ENCODE results near the gene STXBP5L.
"Not testable (repeated sequence)": the region's sequence is repeated elsewhere in the genome, so short reads cannot be mapped to it uniquely, and the experiment has no call there.

STXBP5L gene

DNA sequence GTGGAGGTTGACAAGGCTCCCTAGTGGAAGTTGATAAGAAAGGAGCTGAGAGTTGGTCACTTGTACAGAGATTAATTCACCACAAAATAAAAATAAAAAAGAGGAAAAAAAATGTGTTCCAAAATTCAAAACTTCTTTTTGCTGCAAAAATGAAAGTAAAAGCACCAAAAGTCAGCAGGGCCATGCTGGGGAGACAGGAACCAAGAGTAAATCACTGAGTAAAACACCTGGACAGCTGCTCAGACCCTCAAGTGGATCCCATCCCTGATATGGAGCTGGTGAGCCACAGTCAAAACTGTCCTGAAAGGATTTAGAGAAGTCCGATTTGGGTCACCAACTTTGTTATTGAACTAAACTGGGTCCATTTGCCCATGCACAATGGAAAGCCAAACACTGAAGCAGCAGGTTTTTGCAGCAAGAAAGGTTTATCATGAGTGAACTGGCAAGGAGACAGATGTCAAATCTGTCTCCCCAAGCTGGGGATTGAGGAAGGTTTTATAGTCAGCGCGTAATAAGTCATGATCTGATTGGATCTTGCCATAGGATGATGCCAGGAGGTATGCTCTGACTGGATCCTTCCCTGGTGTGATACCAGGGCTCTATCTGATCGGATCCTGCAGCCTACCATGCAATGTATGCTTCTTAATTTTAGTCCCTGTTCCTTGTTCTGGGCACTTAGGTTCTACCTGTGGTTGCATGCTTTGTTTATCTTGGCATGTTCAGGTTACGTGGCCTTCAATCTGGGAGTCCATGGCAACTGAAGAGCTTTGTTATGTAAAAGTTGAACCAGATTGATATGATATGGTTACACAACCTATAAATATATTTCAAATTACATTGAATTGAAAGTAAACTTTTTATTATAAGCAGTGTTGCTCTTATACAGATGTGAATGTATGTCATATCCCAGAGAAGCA is 324.6 kb downstream of the STXBP5L start:
- DNase-seq: no peak

DNA sequence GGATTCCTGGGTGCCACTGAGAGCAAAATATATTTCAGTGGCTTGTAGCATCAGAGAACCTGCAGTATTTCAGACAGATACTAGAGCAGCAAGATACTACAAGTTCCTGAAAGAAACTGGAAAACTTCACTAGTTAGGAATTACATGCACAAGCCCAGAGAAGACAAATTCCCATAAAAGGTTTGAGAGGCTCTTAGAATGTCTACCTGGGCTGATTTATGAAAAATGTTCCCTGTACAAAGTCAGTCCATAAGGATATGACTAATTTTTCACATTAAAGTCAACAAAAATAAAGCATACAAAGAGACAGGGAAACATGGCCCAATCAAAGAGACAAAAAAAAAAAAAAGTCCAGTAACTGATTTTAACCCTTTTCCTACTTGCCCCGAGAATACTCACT is 335.2 kb downstream of the STXBP5L start:
- no peak for DNase-seq

DNA sequence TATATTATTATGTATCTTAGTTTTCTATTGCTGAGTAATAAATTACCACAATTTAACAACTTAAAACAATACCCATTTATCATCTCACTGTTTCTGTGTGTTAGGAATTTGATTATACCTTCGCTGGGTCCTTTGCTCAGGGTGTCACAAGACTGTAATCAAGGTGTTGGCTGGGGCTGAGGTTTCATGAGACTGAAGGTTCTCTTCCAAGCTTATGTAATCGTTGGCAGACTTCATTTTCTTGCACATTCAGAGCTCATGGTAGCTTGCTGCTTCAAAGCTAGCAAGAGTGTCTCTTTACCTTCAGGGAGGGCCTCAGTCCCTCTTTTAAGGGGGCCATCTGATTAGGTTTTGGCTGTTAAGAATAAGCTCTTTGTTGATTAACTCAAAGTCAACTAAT is 344.7 kb downstream of the STXBP5L start:
- DNase-seq: no peak

DNA sequence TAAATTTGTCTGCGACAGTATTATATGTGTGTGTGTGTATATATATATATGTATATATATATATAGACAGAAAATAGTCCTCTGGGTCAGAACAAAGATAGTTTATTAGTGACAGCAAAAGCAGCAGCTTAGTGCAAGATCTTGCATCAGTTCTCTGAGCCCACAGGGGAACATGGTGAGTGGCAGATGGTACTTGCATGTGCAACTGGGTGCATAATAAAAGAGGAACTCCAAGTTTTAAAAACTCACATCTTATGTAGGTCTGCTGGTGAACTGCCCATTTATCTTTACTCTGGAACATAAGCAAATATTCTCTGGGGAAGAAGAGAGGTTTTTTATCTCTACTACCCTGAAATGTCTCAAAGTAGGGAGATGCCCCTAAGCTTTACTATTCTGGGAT is 361.4 kb downstream of the STXBP5L start:
- no peak for DNase-seq

DNA sequence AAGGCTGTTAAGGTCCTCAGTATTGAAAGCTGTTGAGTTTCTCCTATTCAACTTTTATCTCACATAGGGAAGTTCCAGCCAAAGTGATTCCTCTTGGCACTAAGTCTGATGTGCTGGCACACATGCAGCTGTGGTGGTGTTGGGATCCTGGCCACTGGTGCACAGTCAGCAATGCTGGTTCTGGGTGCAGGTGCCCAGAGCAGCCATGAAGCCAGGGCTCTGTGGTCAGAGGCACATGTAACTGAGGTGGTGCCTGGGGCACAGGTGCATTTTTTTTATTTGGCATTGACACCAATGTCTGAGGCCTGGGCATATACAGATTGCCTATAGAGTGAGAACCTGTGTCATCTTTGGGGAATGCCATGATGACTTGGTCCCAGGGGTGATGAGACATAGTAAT is 366.4 kb downstream of the STXBP5L start:
- no peak for DNase-seq

DNA sequence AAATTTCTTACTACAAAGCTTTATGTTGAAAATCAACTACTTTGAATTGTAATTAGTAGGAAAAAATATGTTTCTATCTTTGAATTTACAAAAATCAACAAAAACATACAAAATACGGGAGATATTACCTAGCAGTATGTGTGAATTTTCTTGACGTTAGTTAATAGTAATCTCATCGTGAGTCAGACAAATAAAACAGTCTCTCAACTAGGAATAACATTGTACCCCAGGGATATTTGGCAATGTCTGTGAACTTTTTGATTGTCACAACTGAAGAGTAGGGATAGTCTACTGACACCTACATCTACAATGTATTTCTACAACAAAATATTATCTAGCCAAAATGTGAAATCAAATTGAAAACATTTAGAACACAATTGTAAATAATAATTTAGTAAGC is 387.4 kb downstream of the STXBP5L start:
- DNase-seq: no peak

DNA sequence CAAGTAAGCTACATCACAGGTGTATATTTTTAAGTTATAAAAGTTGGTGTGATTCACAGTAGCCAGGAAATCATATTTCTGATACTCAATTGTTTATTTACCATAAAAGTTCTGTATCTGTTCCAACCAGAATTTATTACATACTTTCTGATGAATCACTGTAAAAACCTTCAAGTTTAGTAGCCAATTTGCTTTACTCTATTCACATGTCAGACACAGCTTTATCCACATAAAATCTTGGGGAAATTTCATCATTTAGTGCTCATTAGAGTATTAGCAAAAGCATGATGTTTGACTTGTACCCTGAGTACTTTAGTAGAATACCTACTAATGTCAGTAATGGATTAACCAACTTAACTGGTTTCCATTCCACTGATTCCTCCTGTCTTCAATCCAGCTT is 388.0 kb downstream of the STXBP5L start:
- no peak for DNase-seq

DNA sequence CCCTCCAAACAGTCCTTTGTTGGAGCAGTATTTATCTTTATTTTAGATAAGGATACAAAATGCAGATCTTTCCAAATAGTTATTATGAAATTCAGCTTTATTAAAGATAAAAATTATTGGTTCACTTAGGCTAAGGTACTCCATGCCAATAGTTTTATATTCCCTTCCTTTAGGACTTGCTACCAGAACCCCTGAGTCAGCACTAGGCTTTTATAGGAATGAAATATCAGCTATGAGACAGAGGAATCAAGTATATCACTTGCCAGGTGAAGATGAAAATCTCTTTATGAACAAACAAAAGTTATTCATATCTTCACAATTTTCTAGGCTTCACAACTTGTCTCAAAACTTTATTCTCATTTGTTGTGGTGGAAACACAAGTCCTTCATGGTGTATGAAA is 416.3 kb downstream of the STXBP5L start:
- no peak for DNase-seq

DNA sequence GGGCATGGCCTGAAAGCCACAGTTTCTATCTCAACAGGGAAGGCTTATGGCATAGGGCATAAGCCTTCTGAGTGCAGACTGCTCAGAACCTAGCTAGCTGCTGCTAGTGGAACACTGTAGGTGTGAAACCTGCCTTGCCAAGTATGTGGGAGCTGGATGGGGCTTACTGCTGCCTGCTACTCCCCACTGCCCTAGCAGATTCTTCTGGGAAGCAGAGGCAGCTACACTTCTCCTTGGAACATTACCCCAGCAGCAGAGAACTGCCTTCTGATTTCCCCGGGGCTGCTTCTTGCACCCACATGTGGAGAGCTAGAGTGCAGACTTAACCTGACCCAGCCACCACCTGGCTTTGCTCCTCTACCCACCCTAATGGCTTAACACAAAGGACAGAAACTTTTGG is 422.1 kb downstream of the STXBP5L start:
- no peak for DNase-seq

DNA sequence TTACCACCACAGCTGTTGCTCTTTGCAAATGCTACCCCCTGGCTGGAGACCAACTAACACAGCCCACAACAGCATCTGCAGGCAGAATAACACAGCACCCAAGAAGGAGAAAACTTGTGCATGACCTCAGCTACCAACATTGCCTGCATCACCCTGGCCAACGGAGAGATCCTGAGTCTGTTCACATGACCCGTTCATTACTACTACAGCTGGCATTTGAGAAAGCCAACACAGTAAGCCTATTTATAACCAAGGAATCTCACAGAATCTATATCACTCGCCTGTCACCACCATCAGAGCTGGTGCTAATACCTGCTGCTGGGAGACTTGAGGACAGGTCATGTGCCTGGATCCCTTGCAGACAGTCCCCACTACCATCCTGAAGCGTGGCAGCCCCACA is 422.6 kb downstream of the STXBP5L start:
- no peak for DNase-seq

DNA sequence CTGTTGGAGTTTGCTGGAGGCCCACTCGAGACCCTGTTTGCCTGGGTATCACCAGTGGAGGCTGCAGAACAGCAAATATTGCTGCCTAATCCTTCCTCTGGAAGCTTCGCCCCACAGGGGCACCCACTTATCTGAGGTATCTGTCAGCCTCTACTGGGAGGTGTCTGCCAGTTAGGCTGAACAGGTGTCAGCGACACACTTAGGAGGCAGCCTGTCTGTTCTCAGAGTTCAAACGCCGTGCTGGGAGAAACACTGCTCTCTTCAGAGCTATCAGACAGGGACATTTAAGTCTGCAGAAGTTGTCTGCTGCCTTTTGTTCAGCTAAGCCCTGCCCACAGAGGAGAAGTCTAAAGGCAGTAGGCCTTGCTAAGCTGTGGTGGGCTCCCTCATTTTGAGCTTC is 448.0 kb downstream of the STXBP5L start:
- not testable (repeated sequence) for DNase-seq

DNA sequence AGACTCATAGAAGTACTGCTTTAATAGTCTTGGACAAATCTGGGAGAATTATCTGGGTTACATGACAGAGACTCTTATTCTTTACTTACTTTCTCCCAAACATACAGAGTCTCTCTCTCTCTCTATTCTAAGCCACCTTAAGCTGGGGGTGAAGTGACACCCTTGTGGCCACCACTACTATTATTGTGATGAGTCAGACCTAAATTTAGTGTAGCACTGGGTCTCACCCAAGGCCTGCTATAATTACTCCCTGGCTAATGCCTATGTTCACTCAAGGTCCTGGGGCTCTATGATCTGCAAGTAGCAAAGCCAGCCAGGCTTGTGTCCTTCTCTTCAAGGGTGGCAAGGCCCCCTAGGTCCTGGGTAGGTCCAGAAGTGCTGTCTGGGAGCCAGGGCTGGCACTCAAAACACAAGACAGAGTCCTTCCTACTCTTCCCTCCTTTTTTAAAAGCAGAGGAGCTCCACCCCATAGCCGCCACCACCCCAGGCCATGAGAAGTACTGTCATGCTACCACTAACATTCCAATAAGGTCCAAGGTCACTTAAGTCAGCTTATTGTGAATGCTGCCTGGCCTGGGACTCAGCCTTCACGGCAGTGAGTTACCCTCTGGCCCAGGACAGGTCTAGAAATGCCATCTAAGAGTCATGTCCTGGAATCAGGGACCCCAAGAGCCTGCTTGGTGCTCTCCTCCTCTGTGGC is 454.2 kb downstream of the STXBP5L start:
- no peak for DNase-seq

DNA sequence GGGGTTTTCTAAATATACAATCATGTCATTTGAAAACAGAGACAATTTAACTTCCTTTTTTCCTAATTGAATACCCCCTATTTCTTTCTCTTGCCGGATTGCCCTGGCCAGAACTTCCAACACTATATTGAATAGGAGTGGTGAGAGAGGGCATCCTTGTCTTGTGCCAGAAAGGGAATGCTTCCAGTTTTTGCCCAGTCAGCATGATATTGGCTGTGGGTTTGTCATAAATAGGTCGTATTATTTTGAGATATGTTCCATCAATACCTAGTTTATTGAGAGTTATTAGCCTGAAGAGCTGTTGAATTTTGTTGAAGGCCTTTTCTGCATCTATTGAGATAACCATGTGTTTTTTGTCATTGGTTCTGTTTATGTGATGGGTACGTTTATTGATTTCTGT is 480.3 kb downstream of the STXBP5L start:
- not testable (repeated sequence) for DNase-seq

DNA sequence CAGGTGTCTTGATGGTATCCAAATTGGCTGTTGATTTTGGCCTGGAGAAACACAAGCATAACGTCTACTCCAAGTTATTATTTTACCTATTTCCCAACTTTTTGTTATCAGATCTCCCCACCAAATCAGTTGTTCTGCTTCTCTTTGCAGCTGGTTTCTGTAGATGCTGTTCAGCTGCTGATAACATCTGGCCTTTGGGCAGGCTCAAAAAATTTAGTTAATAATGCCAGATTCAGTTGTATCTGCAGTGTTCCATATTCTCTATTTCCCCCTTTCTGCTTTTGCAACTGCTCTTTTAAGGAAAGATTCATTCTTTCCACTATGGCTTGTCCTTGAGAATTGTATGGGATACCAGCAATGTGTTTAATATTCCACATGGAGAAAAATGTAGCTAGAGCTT is 488.0 kb downstream of the STXBP5L start:
- not testable (repeated sequence) for DNase-seq

DNA sequence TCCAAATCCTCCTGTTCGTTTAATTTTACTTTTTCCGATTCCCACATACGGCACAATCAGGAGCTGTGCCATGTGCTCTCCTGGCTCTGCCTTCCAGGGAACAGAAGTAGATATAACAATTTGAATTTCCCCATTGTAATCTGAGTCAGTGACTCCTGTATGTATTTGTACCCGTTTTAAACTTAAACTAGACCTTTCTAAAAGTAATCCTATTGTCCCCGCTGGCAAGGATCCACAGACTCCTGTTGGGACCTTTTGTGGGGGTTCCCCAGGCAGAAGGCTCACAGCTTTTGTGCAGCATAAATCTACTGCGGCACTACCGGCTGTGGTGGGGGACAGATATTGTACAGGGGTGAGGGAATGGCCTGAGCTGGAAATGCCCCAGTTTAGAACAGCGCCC is 490.0 kb downstream of the STXBP5L start:
- not testable (repeated sequence) for DNase-seq

DNA sequence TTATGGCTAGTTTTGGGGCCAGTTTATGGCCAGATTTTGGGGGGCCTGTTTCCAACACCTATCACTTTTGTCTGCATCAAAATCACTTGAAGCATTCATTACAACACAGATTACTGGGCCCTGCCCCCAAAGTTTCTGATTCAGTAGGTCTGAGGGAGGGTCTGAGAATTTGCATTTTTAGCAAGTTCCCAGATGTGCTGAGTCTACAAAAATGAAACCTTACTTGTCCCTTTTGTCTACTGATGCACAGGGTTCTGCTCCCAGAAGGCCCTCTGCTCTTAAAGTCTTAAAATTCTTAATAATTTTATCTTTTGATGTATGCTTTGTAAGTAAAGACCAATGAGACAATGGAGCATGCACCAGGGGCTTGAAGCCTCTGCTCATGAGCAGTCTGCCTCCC is 491.8 kb downstream of the STXBP5L start:
- DNase-seq: no peak

DNA sequence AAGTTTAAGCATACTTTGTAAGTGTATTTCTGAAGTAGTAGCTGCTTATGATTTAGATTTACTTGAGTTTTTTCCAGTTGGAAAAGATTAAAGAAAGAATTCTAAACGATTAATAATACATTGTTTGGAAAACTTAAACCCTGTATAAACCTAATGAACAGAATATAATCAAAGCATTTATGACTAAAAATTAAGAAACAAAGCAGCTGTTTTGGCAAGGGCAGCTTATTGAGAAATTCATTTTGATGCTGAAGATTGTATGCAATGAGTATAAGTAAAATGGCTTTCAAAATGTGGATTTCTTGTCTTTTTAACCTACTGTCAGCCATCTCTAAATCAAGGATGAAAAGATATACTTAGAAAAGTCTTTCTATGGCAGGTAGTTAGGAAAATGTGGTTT is 497.6 kb downstream of the STXBP5L start:
- no peak for DNase-seq

DNA sequence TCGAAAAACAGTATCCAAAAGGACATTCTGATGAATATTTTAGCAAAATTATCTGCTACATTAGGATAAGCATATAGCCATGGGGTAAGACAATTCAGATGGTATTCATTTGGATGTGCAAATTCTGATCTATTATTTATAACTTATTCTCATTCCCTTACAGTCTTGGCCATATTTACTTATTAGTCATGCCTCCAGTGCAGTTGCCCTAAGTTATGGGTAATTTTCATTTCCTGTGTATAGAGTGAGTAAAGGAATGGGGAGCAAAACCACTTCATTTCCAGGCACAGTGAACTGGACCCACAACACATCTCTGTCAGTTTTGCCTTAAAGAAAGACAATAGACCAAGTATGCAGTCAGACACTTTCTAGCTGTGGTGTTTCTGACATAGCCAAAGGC is 503.5 kb downstream of the STXBP5L start:
- no peak for DNase-seq

DNA sequence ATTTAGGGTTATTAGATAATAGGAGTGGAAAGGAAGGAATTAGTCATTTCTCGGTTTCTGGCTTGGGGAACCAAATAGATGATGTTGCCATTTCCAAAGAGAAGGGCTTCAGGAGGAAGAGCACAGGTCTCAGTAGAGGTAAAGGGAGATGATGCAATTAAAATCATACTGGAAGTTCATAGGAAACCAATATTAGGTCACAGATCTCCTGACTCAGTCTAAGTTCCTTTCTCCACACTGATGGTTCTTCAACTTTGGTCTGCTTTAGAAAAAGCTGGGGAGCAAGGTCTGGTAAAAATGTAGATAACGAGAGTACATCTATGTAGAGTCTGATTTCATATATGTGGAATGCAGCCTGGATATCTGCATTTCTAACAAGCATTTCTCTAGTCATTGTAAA is 506.9 kb downstream of the STXBP5L start:
- DNase-seq: no peak

DNA sequence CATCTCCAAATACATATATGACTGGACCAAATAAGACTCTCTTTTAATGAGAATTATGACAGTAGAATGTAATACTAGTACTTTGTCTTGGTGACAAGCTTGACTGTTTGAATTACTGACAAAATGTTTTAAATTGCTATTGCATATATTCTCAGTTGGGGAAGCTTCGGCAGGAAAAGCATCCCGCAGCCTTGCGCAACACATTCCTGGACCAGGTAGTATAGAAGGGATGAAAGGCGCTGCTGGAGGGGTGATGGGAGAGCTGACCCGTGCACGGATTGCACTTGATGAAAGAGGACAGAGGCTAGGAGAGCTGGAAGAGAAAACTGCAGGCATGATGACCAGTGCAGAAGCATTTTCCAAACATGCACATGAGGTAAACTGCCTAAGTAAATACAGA is 510.2 kb downstream of the STXBP5L start:
- DNase-seq: no peak

DNA sequence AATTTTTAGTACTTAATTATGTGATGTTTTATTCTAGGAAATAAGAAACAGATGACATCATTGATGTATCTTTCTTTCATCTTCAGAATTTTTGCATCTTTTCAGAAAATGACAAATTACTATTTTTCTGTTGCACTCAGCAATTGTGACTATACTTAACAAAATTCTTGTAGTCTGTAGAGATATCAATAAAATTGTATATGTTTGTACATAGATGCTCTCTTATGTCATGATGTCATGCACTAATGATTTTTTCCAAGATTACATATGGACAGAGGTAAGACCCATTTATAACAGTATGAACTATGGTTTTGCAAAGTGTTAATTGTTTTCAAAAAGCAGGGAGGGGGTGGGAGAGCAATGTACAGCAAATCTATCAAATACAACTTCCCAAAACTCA is 516.5 kb downstream of the STXBP5L start:
- no peak for DNase-seq

DNA sequence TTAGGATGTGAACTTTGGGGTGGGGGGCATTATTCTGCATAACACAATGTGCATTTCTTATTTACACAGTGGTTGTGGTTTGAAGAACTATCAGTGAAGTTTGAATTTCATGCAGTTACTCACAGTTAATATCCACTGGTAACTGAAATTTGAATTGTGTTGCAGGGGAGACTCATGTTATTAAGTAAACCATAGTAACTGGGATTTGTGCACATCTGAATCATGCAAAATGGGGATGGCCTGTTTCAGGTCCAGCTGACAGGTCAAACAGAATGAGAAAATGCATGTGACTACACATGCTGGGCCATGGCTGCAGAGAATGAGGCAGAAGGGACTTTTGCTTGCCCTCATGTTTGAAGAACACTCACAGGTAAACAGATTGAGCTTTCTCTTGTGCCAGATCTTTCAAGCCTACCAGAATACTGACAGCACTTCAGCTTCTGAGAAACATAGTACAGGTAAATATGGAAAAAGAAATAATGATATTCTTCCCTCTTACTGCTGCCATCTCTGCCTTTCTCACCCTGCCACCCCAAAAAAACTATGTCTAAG is 522.7 kb downstream of the STXBP5L start:
- DNase-seq: no peak

DNA sequence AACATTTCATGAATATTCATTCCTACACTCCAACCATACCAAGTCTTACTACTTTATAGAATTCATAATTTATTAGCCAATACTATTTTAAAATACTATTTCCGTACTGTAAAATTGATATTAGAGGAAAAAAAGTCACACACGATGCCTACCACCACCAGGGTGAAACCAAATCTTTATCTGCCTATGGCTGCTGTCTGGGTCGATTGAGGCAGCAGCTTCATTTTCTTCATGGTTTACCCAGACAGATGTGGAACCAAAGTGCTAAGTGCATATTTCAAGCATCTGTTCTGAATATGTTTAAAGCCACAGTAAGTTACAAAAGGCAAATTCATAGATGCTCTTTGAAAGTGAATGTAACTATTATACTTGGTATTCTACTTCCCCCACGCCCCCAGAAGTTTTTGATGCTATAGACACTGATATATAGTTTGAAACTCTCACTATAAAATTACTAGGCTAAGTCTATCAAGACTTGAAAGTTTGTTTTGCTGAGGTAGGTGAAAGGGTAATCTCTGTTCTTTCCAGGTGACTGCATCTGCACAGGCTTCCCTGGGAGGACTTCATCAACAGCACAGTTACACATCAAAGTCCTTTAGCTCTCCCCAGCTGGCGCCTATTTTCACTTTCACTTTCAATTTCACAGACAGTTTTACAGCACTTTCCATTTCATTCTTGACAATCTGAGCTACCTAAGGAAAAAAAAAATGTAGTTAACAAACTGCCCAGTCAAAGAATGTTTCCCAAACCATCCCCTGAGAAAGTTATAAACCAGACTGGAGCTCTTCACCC is 523.9 kb downstream of the STXBP5L start:
- no peak for DNase-seq
